CD4-positive, alpha-beta T cell treated with Interleukin-6 for 4 hours (primary cell): Measurements from ENCODE around the gene STIM1.
A peak's percentile ranks its signal among the peaks of the same experiment; 100 is the strongest.
"Not testable (repeated sequence)": the region's sequence is repeated elsewhere in the genome, so short reads cannot be mapped to it uniquely, and the experiment has no call there.

ENCODE experiments used
- DNase-seq: peaks from one replicate; pipeline ENCODE4 v3.0.0-alpha.2; 2020; ENCODE audit warnings: mixed read lengths

Gene STIM1

DNA sequence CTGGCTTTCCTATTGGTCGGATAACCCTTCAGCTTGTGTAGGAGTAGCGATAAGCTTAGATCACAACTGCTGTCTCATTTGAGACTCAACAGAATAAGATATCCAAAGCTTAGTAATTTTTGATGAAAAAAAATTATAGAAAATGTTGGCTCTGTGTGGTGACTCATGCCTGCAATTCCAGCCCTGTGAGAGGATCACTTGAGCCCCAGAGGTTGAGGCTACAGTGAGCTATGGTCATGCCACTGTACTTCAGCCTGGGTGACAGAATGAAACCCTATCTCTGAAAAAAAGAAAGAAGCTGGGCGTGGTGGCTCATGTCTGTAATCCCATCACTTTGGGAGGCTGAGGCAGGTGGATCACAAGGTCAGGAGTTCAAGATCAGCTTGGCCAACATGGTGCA lies 183.5 kb downstream of the STIM1 start:
- no peak for DNase-seq

DNA sequence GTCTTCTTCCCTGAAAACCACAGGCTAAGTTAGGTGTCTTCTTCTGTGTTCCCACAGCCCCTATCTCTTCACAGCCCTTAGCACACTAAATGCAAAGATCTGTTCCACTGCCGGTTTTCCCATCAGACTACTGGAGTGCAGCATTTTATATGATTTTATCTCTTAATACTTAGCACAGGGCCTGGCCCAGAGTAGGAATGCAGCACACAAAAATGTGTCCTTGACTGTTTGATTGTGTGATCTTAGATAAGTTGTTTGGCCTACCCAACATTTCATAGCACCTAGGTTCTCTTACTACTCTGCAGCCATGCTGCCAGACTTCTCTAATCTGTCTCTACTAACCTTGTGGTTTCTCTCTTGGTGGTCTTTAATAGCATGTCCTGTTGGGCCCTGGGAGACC lies 185.0 kb downstream of the STIM1 start:
- DNase-seq = no peak

DNA sequence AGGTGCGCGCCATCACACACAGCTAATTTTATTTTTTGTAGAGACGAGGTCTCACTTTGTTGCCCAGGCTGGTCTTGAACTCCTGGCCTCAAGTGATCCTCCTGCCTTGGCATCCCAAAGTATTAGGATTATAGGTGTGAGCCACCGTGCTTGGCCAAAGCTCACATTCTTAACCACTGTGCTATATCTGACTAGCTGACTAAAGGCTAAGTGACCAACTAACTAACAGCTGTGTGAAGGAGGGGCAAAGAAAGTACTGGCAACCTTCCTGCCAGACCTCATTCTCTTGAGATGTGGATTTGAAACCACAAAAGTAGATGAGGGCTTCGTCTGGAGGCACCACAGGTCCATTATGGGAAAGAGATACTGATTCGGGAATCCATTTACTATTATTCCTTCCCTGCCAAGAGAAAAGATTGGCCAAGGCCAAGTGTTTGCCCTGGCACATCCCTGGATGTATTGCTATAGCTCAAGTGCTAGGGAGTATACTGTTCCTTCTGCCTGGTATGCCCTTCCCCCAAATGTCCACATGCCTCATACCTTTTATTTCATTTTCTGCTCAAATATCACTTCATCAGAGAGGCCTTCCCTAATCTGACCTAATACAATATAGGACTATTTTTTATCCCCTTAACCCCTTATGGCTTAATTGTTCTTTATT lies 186.4 kb downstream of the STIM1 start:
- DNase-seq = no peak

DNA sequence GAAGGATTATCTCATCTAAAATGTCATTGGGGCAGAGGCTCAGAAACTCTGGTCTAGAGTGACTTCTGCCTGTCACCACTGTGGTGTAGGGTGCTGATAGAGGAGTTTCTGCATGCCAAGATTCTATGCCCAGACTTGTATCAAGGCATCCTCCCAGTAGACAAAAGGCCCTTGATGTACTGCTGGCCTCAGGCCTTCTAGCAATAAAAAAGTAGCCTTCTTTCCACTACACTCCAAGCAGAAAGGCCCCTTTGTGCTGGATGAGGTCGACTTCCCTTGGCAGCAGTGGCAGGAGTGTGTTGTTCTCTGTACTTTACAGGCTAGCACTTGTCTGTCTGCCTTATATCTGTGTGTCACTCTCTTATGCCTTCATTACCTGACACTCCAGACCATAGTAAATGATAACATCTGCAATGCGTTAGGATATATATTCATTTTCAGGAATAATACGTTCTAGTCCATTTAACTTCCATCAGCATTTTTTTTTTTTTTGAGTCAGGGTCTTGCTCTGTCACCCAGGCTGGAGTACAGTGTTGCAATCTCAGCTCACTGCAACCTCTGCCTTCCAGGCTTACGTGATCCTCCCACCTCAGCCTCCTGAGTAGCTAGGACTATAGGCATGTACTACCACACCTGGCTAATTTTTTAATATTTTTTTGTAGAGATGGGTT lies 189.6 kb downstream of the STIM1 start:
- DNase-seq = no peak

DNA sequence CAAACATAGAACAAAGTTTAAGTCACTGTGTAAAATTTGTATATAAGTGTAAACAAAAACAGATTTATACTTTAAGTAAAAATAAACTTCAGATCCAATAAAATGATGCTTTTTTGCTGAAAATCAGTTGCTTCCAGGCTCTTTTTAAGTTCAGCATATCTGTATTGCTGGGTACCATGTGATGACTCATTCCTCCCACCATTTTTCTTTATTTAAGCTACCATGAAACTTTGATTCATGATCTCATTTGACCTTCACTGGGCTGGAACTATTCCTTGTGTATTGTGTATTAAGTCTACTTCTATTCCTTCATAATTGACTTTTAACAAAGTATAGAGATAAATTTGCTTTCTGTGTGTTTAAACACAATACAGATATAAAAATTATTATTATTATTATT lies 192.9 kb downstream of the STIM1 start:
- DNase-seq = no peak

DNA sequence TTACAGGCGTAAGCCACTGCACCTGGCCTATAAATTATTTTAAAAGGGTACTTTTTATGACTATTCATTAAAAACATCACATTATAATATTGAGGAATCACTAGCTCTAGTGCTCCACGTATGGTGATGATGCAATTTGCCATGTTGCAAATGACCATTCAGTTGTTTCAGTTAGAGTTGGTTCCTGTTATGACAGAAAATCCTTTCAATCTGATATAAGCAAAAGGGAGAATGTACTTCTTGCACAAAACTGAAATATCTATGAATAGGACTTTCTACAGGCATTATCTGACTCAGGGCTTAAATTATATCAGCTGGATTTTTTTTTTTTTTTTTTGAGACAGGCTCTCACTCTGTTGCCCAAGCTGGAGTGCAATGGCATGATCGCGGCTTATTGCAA lies 193.5 kb downstream of the STIM1 start:
- no peak for DNase-seq

DNA sequence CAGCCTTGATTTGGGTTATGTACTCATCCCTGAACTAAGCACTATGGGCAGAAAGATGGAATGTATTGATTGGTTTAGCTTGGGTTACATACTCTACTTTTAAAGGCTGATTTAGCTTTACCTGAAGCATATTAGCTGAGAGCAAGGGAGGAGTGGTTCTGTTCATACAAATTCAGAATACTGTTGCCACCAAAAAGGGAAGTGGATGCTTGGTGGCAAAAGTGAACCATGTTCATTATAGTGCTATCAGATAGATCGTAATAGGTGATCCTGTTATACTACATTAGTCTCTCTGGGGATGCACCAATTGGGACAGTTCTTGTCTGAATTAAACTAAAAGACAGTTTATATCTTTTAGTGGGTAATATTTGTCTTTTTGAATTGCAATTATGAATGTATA lies 194.7 kb downstream of the STIM1 start:
- DNase-seq = no peak

DNA sequence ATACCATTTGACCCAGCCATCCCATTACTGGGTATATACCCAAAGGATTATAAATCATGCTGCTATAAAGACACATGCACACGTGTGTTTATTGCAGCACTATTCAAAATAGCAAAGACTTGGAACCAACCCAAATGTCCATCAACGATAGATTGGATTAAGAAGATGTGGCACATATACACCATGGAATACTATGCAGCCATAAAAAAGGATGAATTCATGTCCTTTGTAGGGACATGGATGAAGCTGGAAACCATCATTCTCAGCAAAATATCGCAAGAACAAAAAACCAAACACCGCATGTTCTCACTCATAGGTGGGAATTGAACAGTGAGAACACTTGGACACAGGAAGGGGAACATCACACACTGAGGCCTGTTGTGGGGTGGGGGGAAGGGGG lies 197.7 kb downstream of the STIM1 start:
- not testable (repeated sequence) for DNase-seq

DNA sequence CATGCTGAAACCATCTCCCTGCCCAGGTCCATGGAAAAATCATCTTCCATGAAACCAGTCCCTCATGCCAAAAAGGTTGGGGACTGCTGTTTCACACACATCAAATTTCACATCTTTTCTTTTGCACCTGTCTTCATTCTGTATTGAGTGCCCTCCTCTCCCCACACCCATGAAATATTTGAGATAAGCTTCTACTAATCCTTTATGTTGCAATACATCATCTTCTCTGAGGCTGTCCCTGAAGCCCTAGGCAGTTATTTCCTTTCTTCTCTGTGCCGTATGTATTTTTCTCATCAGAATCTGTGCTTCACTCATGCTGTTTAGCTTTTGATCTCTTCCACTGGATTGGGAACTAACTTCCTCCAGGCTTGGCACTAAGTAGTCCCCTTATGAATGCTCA lies 199.2 kb downstream of the STIM1 start:
- DNase-seq = no peak

DNA sequence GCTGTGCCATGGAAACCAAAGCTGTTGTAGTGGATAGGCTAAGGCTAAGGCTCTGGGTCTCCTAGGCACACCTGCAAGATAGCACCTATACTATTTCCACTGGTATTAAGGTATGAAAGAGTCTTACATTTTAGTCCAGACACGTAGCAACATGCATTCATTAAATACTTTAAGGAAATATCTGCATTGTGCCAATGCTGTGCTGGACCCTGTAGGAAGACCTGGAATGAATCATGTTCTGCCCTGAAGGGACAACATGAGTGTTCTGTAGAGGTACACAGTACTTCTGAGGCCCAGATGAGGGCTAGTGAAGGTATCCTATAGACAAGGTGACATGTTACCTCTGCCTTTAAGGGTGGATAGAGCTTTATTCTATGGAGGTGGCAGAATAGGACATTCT lies 204.0 kb downstream of the STIM1 start:
- DNase-seq = no peak

DNA sequence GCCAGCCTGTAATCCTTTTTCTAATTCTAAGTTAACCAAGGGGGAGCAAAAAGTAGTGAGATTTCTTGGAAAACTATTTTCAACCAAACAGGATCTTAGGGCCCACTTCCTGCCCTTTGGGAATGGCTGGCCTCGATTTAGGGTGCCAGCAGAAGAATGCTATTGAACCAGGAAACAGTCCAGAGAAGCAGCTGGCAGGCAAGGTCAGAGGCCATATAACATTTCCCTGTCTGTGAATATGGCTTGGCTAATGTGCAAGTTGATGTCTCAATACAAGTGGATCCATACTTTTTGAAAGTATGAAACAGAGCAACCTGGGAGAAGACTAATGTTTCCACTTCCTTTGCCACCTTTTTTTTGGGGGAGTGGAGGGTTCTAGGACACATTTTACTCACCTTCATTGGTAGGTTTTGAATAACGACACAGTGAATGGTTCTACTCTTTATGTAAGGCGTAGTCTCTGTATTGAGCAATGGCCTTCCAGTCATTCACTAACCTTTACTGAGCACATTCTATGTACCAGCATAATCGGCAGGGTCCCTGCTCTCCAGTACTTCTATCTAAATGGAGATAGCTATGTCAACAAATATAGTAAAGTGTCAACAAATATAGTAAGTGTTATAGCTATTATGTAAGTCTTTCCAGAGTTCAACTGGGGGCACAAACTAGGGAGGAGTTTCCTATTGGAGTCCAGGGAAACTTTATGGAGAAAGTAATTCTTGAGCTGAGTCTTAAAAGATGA lies 204.9 kb downstream of the STIM1 start:
- no peak for DNase-seq

DNA sequence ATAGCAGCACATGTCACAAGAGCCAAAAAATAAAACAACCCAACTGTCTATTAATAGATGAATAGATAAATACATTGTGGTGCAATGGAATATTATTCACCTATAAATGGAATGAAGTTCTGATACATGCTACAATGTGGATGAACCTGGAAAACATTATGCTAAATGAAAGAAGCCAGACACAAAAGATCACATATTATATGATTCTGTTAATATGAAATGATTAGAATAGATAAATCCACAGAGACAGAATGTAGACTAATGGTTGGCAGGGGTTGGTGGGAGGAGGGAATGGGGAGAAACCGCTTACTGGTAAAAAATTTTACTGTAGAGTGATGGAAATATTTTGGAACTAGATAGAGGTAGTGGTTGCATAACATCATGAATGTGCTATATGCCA lies 206.2 kb downstream of the STIM1 start:
- DNase-seq = no peak

DNA sequence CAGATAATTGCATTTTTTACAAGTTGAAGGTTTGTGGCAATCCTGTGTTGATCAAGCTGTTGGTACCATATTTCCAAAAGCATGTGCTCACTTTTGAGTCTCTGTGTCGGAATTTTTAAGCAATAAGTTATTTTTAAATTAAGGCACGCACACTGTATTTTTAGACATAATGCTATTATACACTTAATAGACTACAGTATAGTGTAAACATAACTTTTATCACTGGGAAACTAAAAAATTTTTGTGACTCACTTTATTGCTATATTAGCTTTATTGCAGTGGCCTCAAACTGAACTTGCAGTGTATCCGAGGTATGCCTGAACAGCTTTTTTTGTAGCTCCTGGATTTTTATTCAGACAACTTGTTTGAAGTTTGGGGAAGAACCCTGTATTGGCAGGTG lies 207.9 kb downstream of the STIM1 start:
- no peak for DNase-seq

DNA sequence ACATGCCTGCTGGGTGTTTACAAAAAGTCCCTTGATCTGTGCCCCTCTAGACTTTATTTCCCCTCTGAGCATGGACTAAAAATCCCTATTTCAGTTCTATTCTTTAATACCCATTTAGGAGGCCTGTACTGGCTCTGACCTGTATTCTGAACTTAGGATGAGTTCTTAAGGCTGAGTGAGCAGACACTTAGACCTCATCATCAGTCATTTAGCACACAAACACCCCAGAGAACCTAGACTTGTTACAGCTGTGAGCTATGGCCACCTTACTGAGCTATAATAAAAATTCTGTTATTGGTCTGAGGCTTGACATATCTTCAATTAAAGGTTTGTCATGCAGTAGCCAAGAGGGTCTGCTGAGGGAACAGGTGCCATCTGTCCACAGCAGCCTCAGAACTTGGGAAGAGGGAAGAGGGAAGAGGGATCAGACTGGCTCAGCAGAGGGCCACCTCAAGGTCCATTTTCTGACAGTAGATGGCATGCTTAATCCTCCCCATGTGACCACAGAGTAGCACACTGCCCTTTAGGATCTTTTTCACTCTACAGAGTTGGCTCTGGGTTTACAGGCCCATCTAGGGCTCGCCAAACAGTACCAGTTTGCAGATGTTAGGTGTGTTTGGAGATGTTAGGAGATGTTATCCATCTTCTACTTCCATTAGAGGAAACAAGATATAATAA lies 209.0 kb downstream of the STIM1 start:
- DNase-seq = no peak

DNA sequence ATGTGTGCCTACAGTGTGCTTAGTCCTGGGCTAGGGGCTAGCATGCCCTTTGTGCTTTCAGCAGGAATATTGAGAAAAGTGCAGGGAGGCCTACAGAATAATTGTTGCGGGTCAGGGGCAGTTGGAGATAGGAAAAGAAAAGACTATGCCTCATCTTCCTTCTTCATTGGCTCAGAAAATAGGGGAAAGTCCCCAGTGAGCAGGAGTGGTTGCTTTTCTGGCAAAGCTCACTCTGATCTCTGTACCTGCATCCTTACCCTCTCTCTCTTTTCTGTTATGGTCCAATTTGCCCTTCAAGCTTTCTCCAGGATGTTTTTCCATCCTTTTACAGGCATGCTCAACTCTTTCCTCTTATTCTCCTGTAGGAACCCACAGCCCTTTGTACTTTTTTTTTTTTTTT lies 209.6 kb downstream of the STIM1 start:
- no peak for DNase-seq

DNA sequence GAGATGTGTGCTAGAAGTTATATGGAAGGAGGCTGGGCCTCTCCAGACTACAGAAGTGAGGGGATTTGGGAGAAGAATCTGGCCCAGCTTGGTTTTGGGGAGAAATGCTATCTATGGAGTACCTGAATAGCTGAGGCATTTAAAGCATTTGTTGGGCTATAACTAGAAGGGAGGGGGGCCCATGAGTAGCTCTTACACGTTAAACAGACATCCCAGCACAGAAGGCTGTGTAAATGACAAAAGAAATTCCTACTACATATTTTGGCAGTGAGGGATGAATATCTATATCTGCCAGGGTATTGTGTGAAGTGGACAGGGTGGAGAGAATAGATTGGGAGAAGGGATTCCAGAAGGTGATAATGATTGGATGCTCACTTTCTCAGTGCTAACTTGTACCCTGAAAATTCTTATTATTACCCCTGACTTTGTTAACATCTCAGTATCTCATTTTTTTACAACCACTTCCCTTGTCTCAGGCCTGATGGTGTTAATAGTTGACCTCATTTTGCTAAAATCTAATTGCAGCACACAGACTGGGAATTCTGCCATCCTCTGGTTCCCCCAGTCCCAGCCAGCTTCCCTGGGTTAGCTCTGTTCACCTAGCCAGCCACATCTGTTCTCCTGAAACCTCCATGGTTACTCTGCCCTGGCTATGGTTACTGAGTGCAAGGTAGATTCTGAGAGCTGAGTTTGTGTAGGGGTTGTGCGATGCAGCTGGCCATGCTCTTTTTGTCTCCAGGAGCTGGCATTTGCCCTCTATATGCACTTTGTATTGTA lies 210.3 kb downstream of the STIM1 start:
- no peak for DNase-seq

DNA sequence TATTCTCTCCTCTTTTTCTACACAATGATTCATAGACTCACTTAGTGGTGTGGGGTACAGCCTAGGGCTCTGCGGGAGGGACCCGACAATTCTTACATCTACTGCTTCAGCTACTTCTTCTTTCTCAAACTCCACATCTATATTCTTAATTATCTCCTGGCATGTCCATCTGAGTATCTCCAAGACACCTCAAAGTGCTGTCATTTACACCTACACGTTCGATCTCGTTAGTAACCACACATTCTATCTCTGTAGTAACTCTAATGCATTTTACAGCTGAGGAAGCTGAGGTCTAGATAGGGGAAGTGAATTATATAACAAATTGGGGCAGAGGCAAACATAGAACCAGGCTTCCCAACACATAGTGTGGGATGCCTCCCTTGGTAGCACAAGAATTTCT lies 211.4 kb downstream of the STIM1 start:
- DNase-seq = no peak

DNA sequence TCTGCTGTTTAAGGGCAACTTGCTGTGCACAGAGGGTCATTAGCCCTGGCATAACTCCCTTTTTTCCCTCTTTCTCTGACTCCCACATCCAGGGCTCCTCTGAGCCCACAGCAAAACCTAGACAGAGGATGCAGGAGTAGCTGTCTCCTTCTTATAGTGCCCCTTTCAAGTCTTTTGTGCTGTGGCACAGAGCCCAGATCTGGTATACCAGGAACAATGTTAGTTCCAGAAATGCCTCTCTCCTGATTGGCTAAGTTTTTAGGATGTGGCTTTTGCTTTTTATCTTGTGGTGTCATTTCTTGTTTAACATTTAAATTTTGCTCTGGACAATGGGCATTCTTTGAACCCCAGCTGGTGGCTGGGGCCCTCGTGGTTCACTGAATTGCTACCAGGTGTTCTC lies 213.5 kb downstream of the STIM1 start:
- DNase-seq = no peak

DNA sequence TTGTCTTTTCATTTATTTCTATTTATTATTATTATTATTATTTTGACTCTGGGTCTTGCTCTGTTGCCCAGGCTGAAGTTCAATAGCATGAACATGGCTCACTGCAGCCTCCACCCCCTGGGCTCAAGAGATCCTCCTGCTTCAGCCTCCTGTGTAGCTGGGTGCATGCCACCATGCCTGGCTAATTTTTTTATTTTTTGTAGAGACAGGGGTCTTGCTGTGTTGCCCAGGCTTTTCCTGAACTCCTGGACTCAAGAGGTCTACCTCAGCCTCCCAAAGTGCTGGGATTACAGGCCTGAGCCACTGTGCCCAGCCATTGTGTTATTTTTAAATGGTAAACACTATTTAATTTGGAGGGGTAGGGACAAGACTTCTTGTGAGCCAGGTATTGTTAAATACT lies 215.9 kb downstream of the STIM1 start:
- no peak for DNase-seq

DNA sequence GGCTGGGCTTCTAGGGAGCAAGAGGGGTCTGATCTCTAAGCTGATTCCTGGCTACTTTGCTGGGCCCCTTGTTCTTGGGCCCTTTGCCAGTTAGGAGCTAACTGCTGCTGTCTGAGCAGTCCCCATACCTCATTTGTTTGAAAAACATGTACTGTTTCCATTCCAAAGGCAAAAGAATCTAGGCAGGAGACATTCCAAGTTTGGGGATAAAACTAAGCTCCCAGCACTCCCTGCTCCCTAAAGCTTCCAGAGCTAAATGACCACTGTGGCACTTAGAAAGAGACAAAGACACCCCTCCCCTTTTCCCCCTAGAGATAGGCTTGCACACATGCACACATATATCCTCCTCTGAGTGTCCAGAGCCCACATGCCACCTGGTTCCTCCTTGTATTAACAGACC lies 216.4 kb downstream of the STIM1 start:
- no peak for DNase-seq

DNA sequence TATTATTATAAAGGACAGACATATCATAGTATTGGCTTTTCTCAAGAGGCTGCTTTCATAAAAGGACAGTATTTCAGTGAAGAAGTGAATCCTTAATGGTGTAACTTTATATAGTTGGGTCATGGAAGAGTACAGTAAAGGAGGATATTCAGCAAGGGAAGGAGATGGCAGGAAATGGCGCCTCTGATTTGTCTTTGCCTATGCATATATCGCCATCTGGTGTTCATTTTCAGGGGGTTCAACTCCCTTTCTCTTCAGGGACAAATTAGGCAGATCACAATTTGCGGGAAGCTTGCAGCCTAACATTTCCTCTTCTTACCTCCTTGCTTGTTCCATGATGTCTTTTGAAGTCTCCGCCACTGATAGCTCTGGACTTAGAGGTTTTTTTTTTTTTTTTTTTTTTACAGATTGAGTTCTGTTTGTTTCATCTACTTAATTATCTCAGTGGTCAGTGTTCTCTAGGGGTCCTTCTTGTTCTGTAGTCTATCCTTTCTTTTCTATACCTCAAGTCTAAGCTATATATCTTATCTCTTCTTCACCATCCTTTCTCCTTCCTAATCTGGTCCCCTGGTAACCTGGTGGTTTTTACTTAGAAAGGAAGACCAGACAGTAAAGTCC lies 217.3 kb downstream of the STIM1 start:
- DNase-seq = peak; percentile 65

DNA sequence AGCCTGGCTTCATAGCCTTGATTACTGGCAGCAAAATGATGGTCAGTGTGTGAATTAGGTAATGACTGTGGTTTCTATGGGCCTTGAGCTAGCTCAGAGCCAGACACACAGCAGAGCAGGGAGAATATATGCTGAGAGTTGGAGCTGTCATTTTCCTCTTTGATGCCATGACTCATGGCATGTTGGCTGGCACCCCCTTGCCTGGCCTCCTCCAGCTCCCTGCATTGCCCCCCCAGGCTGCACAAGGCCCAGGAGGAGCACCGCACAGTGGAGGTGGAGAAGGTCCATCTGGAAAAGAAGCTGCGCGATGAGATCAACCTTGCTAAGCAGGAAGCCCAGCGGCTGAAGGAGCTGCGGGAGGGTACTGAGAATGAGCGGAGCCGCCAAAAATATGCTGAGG lies 218.8 kb downstream of the STIM1 start:
- DNase-seq = no peak

DNA sequence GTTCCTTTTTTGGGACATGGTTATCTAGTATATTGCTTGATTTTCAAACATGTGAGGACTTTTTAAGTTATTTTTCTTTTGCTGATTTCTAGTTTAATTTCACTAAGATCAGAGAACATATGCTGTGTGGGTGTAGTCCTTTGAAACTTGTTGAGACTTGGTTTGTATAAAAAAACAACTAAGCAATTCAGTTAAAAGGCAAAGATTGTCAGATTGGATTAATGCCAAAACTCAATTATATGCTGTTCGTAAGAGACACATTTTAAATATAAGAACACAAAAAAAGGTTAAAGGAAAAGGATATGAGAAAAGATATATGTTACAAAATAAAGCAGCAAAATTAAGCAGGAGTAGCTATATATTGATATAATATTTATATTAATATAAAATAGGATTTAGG lies 221.3 kb downstream of the STIM1 start:
- DNase-seq = no peak
